GM19452 (cell line): Measurements from ENCODE around the gene SNRPD3.

ENCODE experiments used
- ATAC-seq: cut with Tn5 transposase; IDR thresholded peaks from one replicate; pipeline ENCODE4 v1.9.1; 2021; ENCODE audit not compliant: unreplicated experiment

SNRPD3 gene

DNA sequence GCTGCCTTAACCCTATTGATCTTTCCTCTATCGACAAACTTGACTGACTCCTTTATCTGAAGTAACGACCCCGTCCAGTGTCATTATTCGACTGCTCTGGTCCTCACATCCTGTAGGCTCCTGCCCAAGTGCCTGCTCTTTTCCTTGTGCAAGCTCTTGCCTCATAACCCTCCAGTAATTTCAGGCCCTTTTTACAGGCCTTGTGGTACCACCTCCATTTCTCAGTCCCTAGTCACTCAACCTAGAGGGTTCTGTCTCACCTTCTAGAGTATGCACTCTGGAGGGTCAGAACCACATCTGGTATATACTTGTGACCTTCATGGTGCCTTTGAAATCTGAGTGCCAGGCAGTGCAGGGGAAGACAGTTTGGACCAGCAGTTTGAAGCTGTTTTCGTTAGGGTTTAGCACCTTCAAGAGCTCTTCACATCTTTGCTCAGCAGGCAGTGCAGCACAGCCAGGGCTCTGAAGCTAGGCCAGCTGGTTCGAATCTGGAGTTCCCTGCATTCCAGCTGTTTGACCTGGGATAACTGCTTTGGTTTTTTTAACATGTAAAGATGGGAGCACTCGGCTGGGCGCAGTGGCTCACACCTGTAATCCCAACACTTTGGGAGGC, 11.2 kb downstream of the SNRPD3 start:
- ATAC-seq: no peak

DNA sequence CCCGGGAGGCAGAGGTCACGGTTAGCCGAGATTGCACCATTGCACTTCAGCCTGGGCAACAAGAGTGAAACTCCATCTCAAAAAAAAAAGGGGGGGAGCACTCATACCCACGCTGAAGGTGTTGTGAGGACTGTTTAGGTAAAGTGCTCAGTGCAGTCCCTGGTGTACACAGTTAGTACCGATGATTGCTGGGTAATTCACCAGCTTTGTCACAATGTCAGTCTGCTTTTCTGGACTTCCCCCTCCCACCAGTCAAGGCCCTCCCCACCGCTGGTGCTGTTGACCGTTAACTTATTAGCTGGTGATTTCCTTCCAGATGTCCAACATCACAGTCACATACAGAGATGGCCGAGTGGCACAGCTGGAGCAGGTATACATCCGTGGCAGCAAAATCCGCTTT, 11.9 kb downstream of the SNRPD3 start:
- ATAC-seq: no peak

DNA sequence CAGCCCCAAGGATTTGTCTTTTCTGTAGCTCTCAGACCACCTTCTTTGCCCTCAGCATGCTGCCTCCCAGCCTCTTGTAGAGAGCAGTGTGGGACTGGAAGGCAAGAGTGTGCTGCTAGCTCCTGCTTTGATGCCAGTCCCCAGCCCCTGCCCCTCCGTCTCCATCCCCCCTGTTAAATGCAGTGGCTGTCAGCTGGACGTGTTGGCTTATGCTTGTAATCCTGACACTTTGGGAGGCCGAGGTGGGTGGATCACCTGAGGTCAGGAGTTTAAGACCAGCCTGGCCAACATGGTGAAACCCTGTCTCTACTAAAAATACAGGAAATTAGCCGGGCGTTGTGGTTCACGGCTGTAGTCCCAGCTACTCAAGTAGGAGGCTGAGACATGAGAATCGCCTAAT, 15.5 kb downstream of the SNRPD3 start:
- no peak for ATAC-seq

DNA sequence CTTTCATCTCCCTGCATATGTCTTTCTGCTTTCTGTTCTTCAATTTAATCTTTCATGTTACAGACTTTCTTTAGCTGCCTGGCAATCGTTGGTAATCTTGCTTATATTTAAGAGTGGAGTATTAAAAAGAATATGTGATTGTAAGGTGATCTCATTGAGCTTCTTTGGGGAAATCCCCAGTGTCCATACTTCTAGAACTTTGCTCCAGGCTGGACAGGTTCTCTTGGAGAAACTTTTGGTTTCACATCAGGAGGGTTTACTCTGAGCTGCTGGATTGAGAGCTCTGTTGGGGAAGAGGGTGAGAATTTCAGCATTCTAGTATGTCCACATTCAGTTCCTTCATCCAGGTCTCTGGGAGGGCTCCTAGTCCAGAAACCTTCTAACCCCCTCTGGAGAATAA, 21.0 kb downstream of the SNRPD3 start:
- no peak for ATAC-seq

DNA sequence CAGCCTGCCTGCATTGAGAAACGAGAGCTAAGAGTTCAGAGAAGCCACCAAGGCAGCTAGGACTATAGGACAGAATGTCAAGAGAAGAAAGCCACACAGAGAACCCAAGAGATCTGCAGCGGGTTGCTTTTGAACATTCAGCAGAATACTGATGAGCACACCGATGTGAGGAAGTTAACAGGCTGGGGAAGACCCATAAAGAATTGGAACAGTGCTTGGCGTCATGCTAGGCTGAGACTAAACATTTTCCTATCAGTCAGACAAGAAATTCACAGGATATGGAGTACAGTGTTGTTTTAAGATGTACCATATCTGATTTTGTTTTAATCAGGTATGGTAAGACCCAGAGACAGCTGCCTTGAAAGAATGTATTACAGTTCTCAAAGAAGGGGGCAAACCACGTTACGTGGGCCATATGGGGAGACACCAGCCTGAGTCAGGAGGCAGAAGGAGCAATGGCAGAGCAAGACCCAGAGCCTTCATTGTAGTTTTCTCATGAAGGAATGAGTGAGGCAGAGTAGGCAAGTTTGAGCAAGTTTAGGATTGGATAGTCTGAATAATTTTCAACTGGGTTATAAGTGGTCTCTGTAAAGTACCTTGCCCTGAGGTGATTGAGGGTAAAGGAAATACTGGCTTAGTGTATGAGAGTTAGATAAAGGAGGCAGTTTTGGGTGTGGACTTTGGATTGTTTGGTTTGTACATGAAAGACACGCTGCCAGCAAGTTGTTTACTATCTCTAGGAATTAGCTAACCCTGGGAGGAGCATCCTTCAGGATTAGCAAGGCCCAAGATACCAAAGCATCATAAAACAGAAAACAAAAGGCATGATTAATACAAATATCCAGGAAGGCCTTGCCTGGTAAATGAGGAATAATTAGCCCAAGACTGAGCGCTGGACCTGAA, 22.8 kb downstream of the SNRPD3 start:
- no peak for ATAC-seq

DNA sequence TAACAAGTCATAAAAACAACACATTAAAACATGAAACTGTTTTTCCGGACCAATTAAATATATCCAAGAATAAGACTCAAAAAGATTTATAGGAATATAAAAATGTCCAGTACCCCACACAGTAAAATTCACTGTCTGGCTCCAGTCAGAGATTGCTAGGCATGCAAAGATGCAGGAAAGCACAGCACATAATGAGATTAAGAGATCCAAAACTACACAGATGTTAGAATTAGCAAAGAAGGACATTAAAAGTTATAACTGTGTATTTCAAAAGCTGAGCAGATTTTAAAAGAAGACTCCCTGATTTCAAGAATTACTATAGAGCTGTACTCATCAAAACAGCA, 23.4 kb downstream of the SNRPD3 start:
- no peak for ATAC-seq

DNA sequence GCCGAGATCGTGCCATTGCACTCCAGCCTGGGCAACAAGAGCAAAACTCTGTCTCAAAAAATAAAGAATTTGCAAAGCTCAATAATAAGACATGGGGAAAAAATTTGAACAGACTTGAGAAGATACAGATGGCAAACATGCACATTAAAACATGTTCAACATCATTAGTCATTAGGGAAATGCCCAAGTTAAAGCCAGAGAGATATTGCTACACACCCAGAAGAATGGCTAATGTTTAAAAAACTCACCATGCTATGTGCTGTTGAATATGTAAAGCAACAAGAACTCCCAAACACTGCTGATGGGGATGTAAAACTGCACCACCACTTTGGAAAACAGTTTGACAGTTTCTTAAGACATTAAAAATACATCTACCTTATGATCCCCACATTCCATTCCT, 24.5 kb downstream of the SNRPD3 start:
- no peak for ATAC-seq

DNA sequence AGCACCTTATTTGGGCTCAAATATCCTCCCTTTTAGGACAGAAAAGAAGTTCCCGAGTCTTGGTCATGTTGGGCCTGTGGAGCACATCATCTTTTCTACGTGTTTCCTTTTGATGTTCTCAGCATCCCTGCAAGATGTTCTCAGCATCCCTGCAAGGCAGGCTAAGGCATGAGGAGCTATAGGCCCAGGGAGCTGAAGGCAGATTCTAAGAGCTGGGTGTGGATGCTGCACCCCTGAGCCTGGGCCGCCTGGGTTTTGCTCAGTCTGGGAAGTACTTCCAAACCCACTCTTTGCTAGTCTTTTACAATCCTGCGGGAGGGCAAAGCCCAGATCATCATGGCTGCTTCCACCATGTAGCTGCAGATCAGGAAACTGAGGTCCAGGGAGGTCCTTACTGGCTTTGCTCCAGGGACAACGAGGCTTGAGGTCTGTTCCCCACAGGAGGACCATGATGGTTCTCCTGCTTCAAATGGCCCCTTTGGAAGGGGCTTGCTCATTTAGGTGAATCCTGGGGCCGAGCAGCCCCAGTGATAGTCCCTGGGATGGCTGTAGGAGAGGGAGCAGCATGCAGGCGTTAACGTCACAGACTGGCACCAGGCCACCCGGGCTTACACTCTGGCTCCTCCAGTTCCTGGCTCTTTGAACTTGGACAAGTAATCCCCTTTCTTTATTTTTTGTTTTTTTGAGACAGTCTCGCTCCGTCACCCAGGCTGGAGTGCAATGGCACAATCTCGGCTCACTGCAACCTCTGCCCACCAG, 26.4 kb downstream of the SNRPD3 start:
- no peak for ATAC-seq

DNA sequence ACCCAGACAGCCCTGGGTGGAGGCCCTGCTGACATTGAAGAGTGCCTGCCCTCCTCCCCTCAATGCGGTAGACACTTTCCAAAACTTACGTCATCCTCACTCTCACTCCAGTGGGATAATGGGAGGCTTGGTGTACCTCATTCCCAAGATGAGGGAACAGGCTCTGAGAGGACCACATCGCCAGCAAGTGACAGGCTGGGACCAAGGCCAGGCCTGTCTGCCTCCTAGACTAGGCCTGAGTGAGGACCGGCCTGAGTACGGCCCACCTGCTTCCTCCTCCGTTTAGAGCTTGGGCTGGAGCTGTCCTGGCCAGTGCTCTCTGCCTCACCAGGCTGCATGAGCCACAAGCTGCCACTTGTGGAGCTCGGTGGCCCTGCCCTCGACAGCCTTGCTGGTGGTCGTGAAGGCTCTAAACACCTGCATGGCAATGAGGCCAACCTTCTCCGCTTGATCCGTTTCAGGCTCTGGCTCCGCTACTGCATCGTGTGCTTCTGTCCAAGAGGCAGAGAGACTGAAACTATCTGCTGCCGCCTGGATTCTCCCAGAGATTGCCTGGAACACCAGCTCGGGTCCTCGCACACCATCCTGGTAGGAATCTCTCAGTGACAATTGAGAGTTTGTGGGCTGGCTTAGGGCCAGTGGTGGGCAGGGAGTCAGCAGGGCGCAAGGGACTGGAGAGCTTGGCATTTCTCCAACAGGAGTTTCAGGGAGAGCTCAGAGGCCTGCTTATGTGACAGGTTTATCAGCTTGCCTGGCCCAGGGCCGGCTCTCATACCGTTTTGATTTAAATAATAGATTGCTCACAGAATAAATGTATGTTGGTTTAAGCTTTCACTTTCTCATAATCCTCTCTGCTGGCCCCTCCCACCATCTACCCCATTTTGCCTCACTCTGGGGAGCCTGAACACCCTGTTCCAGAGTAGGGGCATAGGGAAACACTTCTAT, 27.7 kb downstream of the SNRPD3 start:
- no peak for ATAC-seq

DNA sequence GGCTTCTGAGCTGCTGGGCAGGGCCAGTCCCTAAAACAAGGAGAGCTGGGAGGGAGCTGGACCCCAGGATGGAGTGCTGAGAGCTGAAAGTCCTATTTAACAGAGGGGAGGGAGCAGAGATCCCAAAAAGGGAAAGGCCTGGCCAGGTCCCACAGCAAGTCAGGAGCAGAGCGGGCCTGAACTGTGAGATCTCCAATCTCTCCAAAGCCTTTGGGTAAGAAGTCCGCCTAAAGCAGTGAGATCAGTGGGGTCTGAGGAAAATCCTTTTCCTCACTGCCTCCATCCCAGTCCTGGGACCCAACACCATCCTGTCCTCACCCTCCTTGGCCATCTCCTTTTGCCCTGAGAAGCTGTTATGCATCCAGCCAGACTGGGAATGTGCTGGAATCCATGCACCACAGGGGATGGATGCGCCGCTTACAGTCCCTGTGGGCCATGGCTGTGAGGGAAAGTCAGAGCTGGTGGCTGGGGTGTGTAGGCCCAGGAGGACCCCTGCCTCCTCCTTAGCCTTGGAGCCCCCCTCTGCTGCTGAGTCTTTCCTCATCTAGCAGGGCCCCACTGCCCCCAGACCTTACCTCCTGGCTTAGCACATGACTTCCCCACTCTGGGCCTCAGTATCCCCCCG, 28.5 kb downstream of the SNRPD3 start:
- ATAC-seq: no peak

DNA sequence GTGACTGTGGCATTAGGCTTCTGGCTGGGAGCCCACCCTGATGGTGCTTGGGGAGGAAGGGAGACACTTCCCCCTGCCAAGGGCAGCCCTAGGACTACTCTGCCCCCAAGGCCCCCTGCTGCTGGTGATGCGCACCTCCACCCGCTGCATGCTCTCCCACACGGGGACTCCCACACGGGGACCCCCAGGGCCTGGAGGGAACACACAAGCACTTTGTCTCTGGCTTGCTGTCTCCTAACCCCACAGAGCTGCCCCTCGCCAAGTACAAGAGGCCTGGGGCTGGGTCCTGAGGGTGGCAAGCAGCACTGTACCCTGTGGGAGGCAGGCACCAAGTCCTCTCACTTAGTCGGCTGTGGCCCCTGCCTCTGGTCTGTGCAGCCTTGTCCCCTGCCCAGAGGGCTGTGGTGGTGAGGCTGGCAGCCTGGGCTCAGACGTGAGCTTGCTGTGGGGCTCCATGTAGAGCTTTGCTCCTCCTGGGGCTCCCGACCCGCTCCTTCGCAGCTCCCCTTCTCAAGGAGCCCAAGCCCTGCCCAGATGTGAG, 29.1 kb downstream of the SNRPD3 start:
- no peak for ATAC-seq

DNA sequence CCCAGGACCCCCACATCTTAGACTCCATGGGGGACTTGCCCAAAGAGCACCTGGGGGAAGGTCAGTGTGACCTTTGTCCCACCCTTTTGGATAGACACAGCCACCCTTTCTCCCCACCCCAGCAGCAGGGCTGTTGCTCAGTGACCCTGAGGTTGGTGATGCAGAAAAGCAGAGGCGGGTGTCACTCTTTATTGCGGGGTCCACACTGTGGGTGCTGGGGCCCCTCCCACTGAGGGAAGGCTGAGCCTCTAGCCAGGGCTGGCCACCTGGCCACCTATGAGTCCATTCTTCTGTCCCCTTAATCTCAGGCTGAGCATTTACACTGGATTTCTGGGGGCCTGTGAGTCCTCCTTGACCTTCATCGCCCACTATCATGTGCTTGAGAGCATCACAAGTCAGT, 29.7 kb downstream of the SNRPD3 start:
- no peak for ATAC-seq

DNA sequence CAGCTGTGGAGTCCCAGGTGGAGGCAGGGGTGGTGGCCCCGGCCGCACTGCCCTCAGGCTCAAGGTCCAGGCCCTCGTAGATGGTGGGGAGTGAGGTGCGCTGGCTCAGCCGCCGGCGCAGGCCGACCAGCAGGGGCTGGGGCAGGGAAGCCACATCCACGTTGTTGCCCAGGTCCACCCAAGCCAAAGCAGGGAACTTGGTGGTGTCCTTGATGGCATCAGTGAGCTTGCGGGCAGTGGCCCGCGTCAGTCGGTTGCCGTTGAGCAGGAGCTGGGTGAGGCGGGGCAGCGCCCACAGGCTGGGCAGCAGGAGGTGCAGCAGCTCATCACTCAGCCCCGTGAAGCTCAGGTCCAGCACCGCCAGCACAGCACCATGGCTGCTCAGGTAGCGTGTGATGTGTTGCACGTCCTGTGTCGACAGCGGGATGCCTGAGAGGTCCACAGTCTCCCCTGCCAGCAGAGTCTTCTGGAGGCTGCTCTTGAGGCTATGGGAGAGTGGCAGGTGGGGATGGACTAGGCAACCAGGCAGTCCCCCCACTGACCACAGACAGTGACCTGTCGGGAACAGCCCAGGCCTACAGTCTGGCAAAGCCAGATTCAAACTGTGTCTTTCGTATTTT, 30.2 kb downstream of the SNRPD3 start:
- no peak for ATAC-seq

DNA sequence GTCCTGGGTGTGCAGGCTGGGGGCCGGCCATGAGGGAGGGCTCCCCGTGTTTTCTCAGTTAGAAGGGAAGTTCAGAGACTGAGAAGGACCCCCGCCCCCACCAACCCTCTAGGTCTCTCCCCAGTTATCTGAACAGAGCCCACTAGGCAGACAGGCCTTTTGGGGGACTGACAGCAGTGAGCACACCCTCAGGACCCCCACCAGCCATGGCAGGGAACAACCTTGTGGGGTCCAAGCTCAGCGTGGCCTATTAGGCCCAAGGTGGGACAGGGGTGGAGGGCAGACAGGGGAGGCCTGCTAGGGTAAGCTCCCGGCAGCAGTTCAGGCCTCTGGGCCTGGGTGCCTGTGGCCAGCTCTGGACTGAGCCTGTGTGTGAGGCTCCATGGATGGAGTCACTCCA, 31.5 kb downstream of the SNRPD3 start:
- no peak for ATAC-seq

DNA sequence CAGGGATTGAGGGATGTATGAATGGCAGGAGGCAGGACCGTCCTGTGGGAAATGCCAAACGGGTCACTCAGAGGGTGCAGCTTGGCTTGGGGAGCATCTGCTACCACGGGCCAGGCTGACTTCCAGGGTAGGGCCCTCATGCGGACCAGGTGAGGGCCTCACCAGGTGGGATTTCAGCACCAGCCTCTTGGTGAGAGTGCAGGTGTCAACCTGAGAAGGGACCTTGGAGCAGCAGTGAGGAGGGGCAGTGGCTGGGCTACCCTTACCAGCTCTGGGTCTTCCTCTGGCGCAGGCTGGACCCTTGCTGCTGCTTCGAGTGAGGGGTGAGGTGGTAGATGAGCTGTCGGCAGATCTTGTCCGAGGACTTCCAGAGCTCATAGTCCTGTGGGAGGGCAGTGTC, 32.1 kb downstream of the SNRPD3 start:
- ATAC-seq: no peak

DNA sequence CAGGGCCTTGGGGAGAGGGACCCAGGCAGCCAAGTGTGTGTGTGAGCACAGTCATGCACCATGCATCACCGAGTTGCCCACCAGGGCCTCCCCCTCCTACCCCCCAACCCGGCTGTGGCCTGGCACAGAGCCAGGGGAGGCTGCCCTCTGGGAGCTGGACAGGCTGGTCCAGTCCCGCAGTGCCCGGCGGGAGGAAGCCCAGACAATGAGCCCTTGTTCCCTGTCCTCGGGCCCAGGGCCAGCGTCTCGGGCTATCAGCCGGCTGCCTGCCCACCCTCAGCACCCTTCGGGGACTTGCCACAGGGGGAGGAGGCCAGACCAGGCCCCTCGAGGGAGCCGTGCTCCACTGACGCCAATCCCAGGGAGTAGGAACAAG, 32.6 kb downstream of the SNRPD3 start:
- ATAC-seq: no peak

DNA sequence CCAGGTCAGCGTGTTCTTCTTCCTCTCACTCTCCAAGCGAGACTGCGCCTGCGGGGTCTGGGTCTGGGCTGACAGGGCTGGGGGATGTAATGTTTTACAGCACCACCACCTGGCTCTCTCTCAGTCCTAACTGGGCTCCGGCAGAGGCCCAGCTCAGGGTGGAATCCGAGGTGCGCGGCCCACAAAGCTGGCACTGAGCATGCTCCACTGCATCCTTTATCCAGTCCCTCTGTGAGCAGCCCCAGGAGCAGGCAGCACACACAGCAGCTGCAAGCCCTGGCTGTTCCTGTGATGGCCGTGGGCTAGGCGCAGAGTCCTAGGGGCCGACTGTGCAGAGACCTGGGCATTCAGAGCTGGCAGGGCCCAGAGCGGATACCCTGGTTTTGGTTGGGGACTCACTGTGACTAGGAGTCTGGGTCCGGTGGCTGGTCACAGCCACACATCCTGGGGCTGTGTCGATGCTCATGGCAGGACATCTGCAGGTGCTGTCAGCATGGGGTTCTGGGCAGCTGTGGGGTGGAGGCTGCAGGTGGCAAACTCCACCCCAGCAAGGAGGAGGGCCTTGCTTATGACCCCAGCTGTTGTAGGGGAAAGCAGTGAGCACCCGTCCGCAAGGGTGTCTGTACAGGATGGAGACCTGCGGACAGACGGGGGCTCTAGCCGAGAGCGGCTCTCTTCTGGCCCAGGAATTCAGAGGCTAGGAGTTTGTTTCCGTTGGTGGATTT, 33.1 kb downstream of the SNRPD3 start:
- ATAC-seq: no peak

DNA sequence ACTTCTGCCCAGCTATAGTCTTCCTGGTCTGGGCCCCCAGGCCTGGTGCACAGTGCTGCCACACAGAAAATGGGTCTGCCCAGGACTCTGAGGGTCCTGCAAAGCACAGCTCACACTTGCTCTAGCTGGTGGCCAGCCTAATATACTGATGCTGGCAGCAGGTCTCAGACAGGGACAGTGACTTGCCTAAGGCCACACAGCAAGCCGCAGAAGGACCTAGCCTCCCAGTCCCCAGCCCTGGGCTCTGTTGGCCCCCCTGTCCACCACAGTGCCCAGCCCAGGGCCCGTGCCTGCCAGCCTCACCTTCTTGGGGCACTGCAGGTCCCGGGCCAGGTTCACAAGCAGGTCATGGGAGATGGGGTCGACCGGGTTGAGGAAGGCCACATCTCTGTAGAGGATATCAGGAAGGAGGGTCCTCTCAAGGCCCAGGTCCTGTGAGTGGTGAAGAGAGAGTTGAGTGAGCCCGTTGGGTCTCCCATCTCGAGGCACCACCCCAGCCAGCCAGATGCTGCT, 33.8 kb downstream of the SNRPD3 start:
- no peak for ATAC-seq

DNA sequence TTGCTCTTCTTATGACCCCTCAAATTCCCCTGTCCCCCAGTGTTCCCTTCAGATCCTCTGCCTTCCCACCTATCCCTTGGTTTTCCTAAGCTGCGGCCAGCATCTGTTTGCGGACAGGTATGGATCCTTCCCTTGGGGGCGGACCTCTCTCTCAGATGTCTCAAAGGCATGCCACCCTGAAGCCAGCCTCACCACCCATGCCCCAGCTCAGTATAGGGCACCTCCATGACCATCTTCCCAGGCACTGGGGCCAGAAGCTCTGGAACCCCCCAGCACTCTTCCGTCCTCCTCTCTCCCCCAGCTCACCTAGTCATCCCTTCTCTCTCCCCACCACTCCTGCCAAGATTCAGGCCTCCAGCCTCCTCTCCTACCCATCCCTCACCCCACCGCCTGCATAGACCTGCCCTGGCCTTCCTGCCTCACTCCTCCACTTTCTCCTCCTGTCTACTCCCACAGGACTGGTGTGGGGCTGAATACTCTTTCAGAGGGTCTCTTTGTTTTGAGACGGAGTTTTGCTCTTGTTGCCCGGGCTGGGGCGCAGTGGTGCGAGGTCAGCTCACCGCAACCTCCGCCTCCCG, 34.9 kb downstream of the SNRPD3 start:
- no peak for ATAC-seq
